ENCODE data around the gene SPATA18. TPM values are rescaled to one million over a fixed set of nuclear protein-coding genes. Genes with fewer than 3 reads are reported as not detected.

SPATA18 gene
- total and polyA plus RNA-seq, 2 of the 8 experiments (the other 6 are each of a cell fraction or from before 2014, with no cell fraction given): 1.4 to 2.4 TPM

- TF ChIP-seq, protein P1, sequence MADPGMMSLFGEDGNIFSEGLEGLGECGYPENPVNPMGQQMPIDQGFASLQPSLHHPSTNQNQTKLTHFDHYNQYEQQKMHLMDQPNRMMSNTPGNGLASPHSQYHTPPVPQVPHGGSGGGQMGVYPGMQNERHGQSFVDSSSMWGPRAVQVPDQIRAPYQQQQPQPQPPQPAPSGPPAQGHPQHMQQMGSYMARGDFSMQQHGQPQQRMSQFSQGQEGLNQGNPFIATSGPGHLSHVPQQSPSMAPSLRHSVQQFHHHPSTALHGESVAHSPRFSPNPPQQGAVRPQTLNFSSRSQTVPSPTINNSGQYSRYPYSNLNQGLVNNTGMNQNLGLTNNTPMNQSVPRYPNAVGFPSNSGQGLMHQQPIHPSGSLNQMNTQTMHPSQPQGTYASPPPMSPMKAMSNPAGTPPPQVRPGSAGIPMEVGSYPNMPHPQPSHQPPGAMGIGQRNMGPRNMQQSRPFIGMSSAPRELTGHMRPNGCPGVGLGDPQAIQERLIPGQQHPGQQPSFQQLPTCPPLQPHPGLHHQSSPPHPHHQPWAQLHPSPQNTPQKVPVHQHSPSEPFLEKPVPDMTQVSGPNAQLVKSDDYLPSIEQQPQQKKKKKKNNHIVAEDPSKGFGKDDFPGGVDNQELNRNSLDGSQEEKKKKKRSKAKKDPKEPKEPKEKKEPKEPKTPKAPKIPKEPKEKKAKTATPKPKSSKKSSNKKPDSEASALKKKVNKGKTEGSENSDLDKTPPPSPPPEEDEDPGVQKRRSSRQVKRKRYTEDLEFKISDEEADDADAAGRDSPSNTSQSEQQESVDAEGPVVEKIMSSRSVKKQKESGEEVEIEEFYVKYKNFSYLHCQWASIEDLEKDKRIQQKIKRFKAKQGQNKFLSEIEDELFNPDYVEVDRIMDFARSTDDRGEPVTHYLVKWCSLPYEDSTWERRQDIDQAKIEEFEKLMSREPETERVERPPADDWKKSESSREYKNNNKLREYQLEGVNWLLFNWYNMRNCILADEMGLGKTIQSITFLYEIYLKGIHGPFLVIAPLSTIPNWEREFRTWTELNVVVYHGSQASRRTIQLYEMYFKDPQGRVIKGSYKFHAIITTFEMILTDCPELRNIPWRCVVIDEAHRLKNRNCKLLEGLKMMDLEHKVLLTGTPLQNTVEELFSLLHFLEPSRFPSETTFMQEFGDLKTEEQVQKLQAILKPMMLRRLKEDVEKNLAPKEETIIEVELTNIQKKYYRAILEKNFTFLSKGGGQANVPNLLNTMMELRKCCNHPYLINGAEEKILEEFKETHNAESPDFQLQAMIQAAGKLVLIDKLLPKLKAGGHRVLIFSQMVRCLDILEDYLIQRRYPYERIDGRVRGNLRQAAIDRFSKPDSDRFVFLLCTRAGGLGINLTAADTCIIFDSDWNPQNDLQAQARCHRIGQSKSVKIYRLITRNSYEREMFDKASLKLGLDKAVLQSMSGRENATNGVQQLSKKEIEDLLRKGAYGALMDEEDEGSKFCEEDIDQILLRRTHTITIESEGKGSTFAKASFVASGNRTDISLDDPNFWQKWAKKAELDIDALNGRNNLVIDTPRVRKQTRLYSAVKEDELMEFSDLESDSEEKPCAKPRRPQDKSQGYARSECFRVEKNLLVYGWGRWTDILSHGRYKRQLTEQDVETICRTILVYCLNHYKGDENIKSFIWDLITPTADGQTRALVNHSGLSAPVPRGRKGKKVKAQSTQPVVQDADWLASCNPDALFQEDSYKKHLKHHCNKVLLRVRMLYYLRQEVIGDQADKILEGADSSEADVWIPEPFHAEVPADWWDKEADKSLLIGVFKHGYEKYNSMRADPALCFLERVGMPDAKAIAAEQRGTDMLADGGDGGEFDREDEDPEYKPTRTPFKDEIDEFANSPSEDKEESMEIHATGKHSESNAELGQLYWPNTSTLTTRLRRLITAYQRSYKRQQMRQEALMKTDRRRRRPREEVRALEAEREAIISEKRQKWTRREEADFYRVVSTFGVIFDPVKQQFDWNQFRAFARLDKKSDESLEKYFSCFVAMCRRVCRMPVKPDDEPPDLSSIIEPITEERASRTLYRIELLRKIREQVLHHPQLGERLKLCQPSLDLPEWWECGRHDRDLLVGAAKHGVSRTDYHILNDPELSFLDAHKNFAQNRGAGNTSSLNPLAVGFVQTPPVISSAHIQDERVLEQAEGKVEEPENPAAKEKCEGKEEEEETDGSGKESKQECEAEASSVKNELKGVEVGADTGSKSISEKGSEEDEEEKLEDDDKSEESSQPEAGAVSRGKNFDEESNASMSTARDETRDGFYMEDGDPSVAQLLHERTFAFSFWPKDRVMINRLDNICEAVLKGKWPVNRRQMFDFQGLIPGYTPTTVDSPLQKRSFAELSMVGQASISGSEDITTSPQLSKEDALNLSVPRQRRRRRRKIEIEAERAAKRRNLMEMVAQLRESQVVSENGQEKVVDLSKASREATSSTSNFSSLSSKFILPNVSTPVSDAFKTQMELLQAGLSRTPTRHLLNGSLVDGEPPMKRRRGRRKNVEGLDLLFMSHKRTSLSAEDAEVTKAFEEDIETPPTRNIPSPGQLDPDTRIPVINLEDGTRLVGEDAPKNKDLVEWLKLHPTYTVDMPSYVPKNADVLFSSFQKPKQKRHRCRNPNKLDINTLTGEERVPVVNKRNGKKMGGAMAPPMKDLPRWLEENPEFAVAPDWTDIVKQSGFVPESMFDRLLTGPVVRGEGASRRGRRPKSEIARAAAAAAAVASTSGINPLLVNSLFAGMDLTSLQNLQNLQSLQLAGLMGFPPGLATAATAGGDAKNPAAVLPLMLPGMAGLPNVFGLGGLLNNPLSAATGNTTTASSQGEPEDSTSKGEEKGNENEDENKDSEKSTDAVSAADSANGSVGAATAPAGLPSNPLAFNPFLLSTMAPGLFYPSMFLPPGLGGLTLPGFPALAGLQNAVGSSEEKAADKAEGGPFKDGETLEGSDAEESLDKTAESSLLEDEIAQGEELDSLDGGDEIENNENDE (IDR thresholded peaks at IDR 0.05; ENCODE audit: insufficient replicate concordance, low read length): no peak
- TF ChIP-seq POLR2A (IDR thresholded peaks at IDR 0.05; ENCODE audit: control extremely low read depth in 1 of 2, low read depth in 2 of 2, low read length in 2 of 2) (no peak), ATF2 (IDR thresholded peaks at IDR 0.05; ENCODE audit: low read length) (no peak), EZH2 (IDR thresholded peaks at IDR 0.05; ENCODE audit: low read depth, low read length, severe bottlenecking) (no peak), SIX5 (IDR thresholded peaks at IDR 0.05; ENCODE audit: low read depth, low read length) (no peak), TAF7 (optimal IDR thresholded peaks at IDR 0.05; ENCODE audit: borderline replicate concordance, low read depth, low read length) (no peak), KDM4A (IDR thresholded peaks at IDR 0.05; ENCODE audit: low read depth, low read length, severe bottlenecking) (no peak), CBX5 (IDR thresholded peaks at IDR 0.05; ENCODE audit: low read depth, low read length) (no peak), MAFK (IDR thresholded peaks at IDR 0.05; ENCODE audit: low read depth, low read length) (no peak), JUND (IDR thresholded peaks at IDR 0.05; ENCODE audit: low read length) (no peak), SRF (IDR thresholded peaks at IDR 0.05; ENCODE audit: low read depth, low read length) (no peak)
Observed at GRCh38 chr4:52110171-52110570, 59.1 kb downstream of the SPATA18 start (continued).

All from H1 (cell line).